IMR-90 (cell line): ENCODE data around the gene TRAPPC12. TPM values are rescaled to one million over a fixed set of nuclear protein-coding genes. Genes with fewer than 3 reads are reported as not detected.

Experiments used
- ATAC-seq: fragments of 200-7000 bp; cut with Tn5 transposase; 2 replicates; pipeline ENCODE4 v1.9.1; 2020; ENCODE audit warnings: low read depth, mild to moderate bottlenecking, moderate library complexity
- BruUV-seq: library from RNA; stranded (reverse); fragments of 400-500 nt; replicated peaks from 2 replicates; lab custom pipeline; 2021; lab: Mats Ljungman, UMichigan
- CTCF ChIA-PET: fragments of 300-600 bp; formaldehyde crosslinking; extraction: SDS; loops from one replicate; lab custom pipeline; 2021; ENCODE audit warnings: antibody characterized with exemption; lab: Yijun Ruan, JAX
- POLR2A ChIA-PET: fragments of 300-600 bp; sonication (Branson Sonifier 250); formaldehyde crosslinking; loops from one replicate; lab custom pipeline; 2022; ENCODE audit warnings: antibody characterized with exemption; ENCODE audit not compliant: unreplicated experiment; lab: Charles Lee
- DNase-seq: peaks from one replicate; pipeline ENCODE4 v3.0.0; 2013
- H2AFZ ChIP-seq: replicated peaks from 2 replicates; pipeline ENCODE3; 2013; ENCODE audit warnings: low read length, mild to moderate bottlenecking; ENCODE audit not compliant: poor library complexity
- H2AK5ac ChIP-seq: 2 replicates; pipeline ENCODE4 v1.6.1; 2013; ENCODE audit warnings: low read depth, low read length, inconsistent platforms
- H2AK9ac ChIP-seq: replicated peaks from 2 replicates; pipeline ENCODE3; 2013; ENCODE audit warnings: mild to moderate bottlenecking, low read depth, low read length, moderate library complexity; ENCODE audit not compliant: poor library complexity
- H2BK120ac ChIP-seq: 2 replicates; pipeline ENCODE4 v1.6.1; 2013; ENCODE audit warnings: low read depth, low read length, inconsistent platforms
- H2BK15ac ChIP-seq: 3 replicates; pipeline ENCODE4 v1.6.1; 2013; ENCODE audit warnings: low read depth, low read length, inconsistent platforms
- H2BK20ac ChIP-seq: 2 replicates; pipeline ENCODE4 v1.6.1; 2013; ENCODE audit warnings: low read depth, mild to moderate bottlenecking, inconsistent platforms, low read length, moderate library complexity
- H2BK5ac ChIP-seq: 2 replicates; pipeline ENCODE4 v1.6.1; 2013; ENCODE audit warnings: mild to moderate bottlenecking, low read depth, low read length, inconsistent platforms; ENCODE audit not compliant: poor library complexity, severe bottlenecking
- H3K14ac ChIP-seq: replicated peaks from 2 replicates; pipeline ENCODE4 v1.6.1; 2013; ENCODE audit warnings: low read depth, low read length, inconsistent platforms
- H3K18ac ChIP-seq: 2 replicates; pipeline ENCODE4 v1.6.1; 2013; ENCODE audit warnings: low read depth, low read length, control low read depth
- H3K23ac ChIP-seq: 2 replicates; pipeline ENCODE4 v1.6.1; 2013; ENCODE audit warnings: low read depth, low read length, inconsistent platforms
- H3K27ac ChIP-seq: 2 replicates; pipeline ENCODE4 v1.5.1; 2013; ENCODE audit warnings: mild to moderate bottlenecking, control low read depth, low read length; ENCODE audit not compliant: insufficient read depth
- H3K27me3 ChIP-seq: 2 replicates; pipeline ENCODE4 v1.6.1; 2013; ENCODE audit warnings: low read length; ENCODE audit not compliant: control insufficient read depth, insufficient read depth
- H3K36me3 ChIP-seq: 2 replicates; pipeline ENCODE4 v1.6.1; 2013; ENCODE audit warnings: low read length, mixed read lengths; ENCODE audit not compliant: control insufficient read depth, insufficient read depth
- H3K4ac ChIP-seq: 2 replicates; pipeline ENCODE4 v1.6.1; 2013; ENCODE audit warnings: low read depth, low read length, inconsistent platforms
- H3K4me1 ChIP-seq: 2 replicates; pipeline ENCODE4 v1.6.1; 2013; ENCODE audit warnings: low read length, mixed read lengths; ENCODE audit not compliant: control insufficient read depth, insufficient read depth
- H3K4me2 ChIP-seq: 2 replicates; pipeline ENCODE4 v1.6.1; 2013; ENCODE audit warnings: low read depth, mild to moderate bottlenecking, control low read depth, low read length, moderate library complexity
- H3K4me3 ChIP-seq: 2 replicates; pipeline ENCODE4 v1.5.1; 2013; ENCODE audit warnings: low read depth, mild to moderate bottlenecking, control low read depth, low read length, moderate library complexity; ENCODE audit not compliant: insufficient read depth
- H3K56ac ChIP-seq: 2 replicates; pipeline ENCODE4 v1.6.1; 2013; ENCODE audit warnings: low read length, inconsistent platforms; ENCODE audit not compliant: insufficient read depth; ENCODE audit errors: extremely low read depth
- H3K79me1 ChIP-seq, 2 experiments: 2 replicates each; pipeline ENCODE4 v1.6.1; 2013; ENCODE audit warnings: low read length in 2 of 2, inconsistent platforms in 1 of 2, low read depth in 1 of 2
- H3K9ac ChIP-seq: 2 replicates; pipeline ENCODE4 v1.6.1; 2013; ENCODE audit warnings: low read depth, low read length, control low read depth
- H3K9me1 ChIP-seq: 2 replicates; pipeline ENCODE4 v1.6.1; 2013; ENCODE audit warnings: low read length, inconsistent platforms; ENCODE audit not compliant: insufficient read depth
- H3K9me3 ChIP-seq: 2 replicates; pipeline ENCODE4 v1.6.1; 2013; ENCODE audit warnings: low read length; ENCODE audit not compliant: control insufficient read depth, insufficient read depth
- H4K20me1 ChIP-seq: 2 replicates; pipeline ENCODE4 v1.6.1; 2013; ENCODE audit warnings: low read length, inconsistent platforms; ENCODE audit not compliant: insufficient read depth
- H4K5ac ChIP-seq: 2 replicates; pipeline ENCODE4 v1.6.1; 2013; ENCODE audit warnings: mild to moderate bottlenecking, low read depth, low read length, control low read depth
- H4K8ac ChIP-seq, 2 experiments: 2 replicates each; pipeline ENCODE4 v1.6.1; 2013; ENCODE audit warnings: low read depth in 2 of 2, low read length in 2 of 2, control low read depth in 1 of 2, inconsistent platforms in 1 of 2
- H4K91ac ChIP-seq: 2 replicates; pipeline ENCODE4 v1.6.1; 2013; ENCODE audit warnings: low read depth, low read length, inconsistent platforms; ENCODE audit not compliant: insufficient read depth
- BHLHE40 ChIP-seq: fragments of 150-350 bp; IDR thresholded peaks from 2 replicates; pipeline ENCODE4 v1.6.1; 2016; ENCODE audit warnings: mild to moderate bottlenecking, low read depth, low read length
- CHD1 ChIP-seq: IDR thresholded peaks from 2 replicates; pipeline ENCODE4 v1.6.1; 2012; ENCODE audit warnings: low read depth, low read length, improper control_type of control experiment
- FOS ChIP-seq: fragments of 150-350 bp; IDR thresholded peaks from 2 replicates; pipeline ENCODE4 v1.6.1; 2016; ENCODE audit warnings: low read depth, low read length
- MAZ ChIP-seq: IDR thresholded peaks from 2 replicates; pipeline ENCODE4 v1.6.1; 2012; ENCODE audit warnings: low read depth, mild to moderate bottlenecking, low read length, improper control_type of control experiment, moderate library complexity, borderline replicate concordance
- MXI1 ChIP-seq: IDR thresholded peaks from 2 replicates; pipeline ENCODE4 v1.6.1; 2012; ENCODE audit warnings: low read depth, mild to moderate bottlenecking, low read length, moderate library complexity, borderline replicate concordance
- NFE2L2 ChIP-seq: fragments of 150-350 bp; IDR thresholded peaks from 2 replicates; pipeline ENCODE4 v1.6.1; 2016; ENCODE audit warnings: low read depth, mild to moderate bottlenecking, low read length
- RAD21 ChIP-seq: IDR thresholded peaks from 2 replicates; pipeline ENCODE4 v1.6.1; 2012; ENCODE audit warnings: low read length, improper control_type of control experiment
- SMC3 ChIP-seq: fragments of 150-350 bp; IDR thresholded peaks from 2 replicates; pipeline ENCODE4 v1.6.1; 2016; ENCODE audit warnings: low read depth, mild to moderate bottlenecking, antibody characterized with exemption, low read length, moderate library complexity
- USF2 ChIP-seq: fragments of 150-350 bp; IDR thresholded peaks from 2 replicates; pipeline ENCODE4 v1.6.1; 2017; ENCODE audit warnings: mild to moderate bottlenecking, antibody characterized with exemption, low read length, low read depth
- whole genome bisulfite sequencing, 2 experiments: methylation state at CpG; one replicate each; pipeline versions ENCODE4 v1.1.5 to v1.1.7; 2013; ENCODE audit warnings: missing lambda C conversion rate in 2 of 2; ENCODE audit not compliant: insufficient read length in 1 of 2; ENCODE audit errors: extremely low coverage in 2 of 2; 5-methylcytosine and 5-hydroxymethylcytosine counted together
- dilution Hi-C: fragments of 300-500 bp; cut with HindIII; formaldehyde crosslinking; loops from one replicate; pipeline ENCODE4 v1.14.3; 2018; ENCODE audit warnings: low sequenced_read_pairs; ENCODE audit not compliant: unreplicated experiment
- in situ Hi-C: fragments of 300-500 bp; cut with MboI; formaldehyde crosslinking; loops from 3 replicates; pipeline ENCODE4 v1.14.3; 2019; ENCODE audit warnings: low sequenced_read_pairs, inconsistent platforms, mixed read lengths
- intact Hi-C: fragments of 100-400 bp; cut with micrococcal nuclease; formaldehyde crosslinking; loops from 2 replicates; pipeline ENCODE4 v1.10.0; 2022
- polyA plus RNA-seq, 3 experiments: library from polyadenylated mRNA; depleted of rRNA; stranded (reverse); fragments of >200 nt; gene quantifications; 2 replicates each; pipeline ENCODE4 v1.2.3, GENCODE V29; 2012; ENCODE audit warnings: low replicate concordance in 1 of 3
- total RNA-seq: library from RNA; depleted of rRNA; stranded (reverse); fragments of >200 nt; gene quantifications from 2 replicates; pipeline ENCODE4 v1.2.3, GENCODE V29; 2012

TRAPPC12 gene
- total and polyA plus RNA-seq, 2 of the 4 experiments (the other 2 are of a cell fraction): 25.8 to 69.9 TPM

GRCh38 chr2:3354986-3355385 is 24.5 kb upstream of the TRAPPC12 start:
- H2BK120ac ChIP-seq: no peak overlapping the region
- H3K4ac ChIP-seq: no peak overlapping the region
- H2BK15ac ChIP-seq: no peak overlapping the region
- H2BK20ac ChIP-seq: no peak overlapping the region
- H4K20me1 ChIP-seq: no peaks in the 10 kb centered on the region
- H3K14ac ChIP-seq: no peak overlapping the region
- ATAC-seq (no peak), DNase-seq (no peak)
- no peak for TF ChIP-seq MXI1
- no peak for TF ChIP-seq CHD1
- no peak for TF ChIP-seq FOS
- no peak for TF ChIP-seq SMC3
- TF ChIP-seq NFE2L2: no peak
- TF ChIP-seq USF2: no peak
- no peak for TF ChIP-seq BHLHE40
- TF ChIP-seq MAZ: no peak
- TF ChIP-seq RAD21: no peak
- no peak overlapping the region for H2BK5ac ChIP-seq
- H3K18ac ChIP-seq: no peak overlapping the region
- H2AK9ac ChIP-seq: no peak overlapping the region
- H2AK5ac ChIP-seq: no peak overlapping the region
- no peaks in the 10 kb centered on the region for H3K27me3 ChIP-seq
- no peak overlapping the region for H3K23ac ChIP-seq
- in situ Hi-C loops (no loop called here), intact Hi-C loops (no loop called here), dilution Hi-C loops (no loop called here)
- no peak overlapping the region for H4K91ac ChIP-seq
- H3K9me1 ChIP-seq: no peaks in the 10 kb centered on the region
- 94% methylated on average over 3 of the region's 3 CpGs; no CpG with 5 or more reads in 1 of the 2 experiments for WGBS, 2 experiments
- H3K9me3 ChIP-seq: no peaks in the 10 kb centered on the region
- H3K4me1 ChIP-seq: no peaks in the 10 kb centered on the region
- H4K5ac ChIP-seq: no peak overlapping the region
- POLR2A ChIA-PET: no interaction called here
- BruUV-seq: no TSS peak
- no peak overlapping the region for H2AFZ ChIP-seq
- H3K56ac ChIP-seq: no peak overlapping the region
- peaks cover 7% of the 10 kb centered on the region for H3K36me3 ChIP-seq
- CTCF ChIA-PET: no interaction called here
- no peak overlapping the region for H3K27ac ChIP-seq
- H3K79me1 ChIP-seq: peaks cover 12 to 16% of the 10 kb centered on the region in 2 experiments; a peak in 3 of 4 replicates
- H3K4me2 ChIP-seq: no peak overlapping the region
- H4K8ac ChIP-seq: no peak overlapping the region
- no peak overlapping the region for H3K4me3 ChIP-seq
- H3K9ac ChIP-seq: no peak overlapping the region
